HG03097 (cell line): ENCODE results near the gene MYCL.
A peak's percentile ranks its signal among the peaks of the same experiment; 100 is the strongest.

Source experiments
- ATAC-seq: cut with Tn5 transposase; IDR thresholded peaks from one replicate; pipeline ENCODE4 v1.9.1; 2021; ENCODE audit not compliant: unreplicated experiment, low FRiP score

MYCL gene, protein sequence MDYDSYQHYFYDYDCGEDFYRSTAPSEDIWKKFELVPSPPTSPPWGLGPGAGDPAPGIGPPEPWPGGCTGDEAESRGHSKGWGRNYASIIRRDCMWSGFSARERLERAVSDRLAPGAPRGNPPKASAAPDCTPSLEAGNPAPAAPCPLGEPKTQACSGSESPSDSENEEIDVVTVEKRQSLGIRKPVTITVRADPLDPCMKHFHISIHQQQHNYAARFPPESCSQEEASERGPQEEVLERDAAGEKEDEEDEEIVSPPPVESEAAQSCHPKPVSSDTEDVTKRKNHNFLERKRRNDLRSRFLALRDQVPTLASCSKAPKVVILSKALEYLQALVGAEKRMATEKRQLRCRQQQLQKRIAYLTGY

DNA sequence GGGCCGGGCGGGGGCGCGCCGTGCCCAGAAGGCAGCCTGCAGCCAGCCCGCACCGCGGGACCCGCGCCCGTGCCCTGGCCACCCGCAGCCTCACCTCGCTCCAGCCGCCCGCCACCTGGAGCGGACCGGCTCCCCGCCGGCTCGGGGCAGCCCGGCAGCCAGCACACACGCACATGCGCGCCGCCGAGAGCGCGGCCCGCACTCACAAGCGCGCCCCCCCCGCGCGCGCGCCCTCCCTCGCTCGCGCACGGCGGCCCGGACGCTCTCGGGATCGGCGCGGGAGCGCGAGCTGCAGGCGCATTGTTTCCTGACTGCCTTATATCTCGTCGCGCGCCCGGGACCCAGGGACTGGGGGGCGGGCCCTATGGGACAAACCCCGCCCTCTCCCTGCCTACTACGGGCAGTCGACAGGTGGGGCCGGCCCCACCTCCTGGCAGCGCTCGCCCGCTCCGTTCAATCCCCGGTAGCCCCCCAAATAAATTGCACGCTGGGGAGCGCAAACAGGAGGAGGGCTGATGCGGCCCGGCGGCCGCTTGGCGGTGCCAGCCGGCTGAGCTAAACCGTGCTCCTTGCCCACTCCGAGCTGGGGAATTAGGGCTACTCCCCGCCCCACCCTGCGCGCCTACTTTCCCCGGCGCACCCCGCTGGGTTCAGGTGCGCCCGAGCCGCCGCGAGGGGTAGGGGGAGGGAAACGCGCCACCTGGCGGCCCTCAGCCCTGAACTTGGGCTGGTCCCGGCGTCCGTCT lies at the start of gene MYCL:
Gene MYCL (minus strand): TSS at position 204 of the 746 bp plus-strand sequence. CDS start 483 bp downstream, outside the sequence.
- ATAC-seq: peak; percentile 64

DNA sequence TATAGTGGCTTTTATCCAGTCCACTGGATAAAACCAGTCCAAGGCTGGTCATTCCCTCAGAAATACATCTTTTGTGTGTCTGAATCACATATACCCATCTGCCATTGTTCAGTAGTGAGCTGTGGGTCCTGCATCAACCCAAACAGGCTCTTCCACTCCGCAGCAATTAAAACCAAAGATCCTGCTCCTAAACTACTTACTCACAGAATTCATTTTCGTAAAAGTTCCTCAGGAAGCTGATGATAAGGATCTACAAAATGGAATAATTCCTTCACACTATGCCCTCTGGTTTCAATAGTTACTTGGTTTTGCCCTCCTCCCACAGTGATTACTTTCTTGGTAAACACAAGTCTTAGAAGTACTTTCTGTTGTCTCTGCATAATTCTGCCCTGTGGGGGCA lies 48.2 kb upstream of the MYCL start:
- ATAC-seq: no peak

GRCh38 chr1:39947260-39947659 lies 45.5 kb upstream of the MYCL start:
- no peak for ATAC-seq

GRCh38 chr1:39946216-39946615 lies 44.5 kb upstream of the MYCL start:
- ATAC-seq: no peak

- ATAC-seq: no peak
Measured at GRCh38 chr1:39944410-39945112, 42.8 kb upstream of the MYCL start.

DNA sequence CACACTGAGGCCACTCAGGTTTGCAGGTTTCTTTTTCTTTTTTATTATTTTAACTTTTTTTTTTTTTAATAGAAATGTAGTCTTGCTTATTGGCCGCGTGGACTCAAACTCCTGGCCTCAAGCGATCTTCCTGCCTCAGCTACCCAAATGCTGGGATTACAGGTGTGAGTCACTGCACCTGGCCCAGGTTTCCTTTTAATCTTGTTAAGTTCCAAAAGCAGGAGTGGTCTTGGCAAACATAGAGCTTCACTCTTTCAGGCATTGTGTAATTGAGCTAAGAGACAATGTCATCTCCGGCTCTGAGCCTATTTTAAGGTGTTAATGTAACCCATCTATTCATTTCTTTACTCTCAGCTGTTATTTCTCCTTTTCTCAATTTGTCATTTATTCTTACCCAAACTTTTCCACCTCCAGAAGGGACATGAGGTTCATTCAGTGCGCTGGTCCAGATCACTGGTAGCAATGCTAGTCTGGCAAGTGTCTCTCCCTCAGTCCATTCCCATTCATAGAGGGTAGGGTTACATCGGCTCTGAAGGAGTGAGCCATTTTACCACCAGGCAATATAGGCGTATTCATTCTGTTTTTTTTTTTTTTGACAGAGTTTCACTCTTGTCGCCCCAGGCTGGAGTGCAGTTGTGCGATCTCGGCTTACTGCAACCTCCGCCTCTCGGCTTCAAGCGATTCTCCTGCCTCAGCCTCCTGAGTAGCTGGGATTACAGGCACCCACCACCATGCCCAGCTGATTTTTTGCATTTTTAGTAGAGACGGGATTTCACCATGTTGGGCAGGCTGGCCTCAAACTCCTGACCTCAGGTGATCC lies 42.0 kb upstream of the MYCL start:
- ATAC-seq: no peak

DNA sequence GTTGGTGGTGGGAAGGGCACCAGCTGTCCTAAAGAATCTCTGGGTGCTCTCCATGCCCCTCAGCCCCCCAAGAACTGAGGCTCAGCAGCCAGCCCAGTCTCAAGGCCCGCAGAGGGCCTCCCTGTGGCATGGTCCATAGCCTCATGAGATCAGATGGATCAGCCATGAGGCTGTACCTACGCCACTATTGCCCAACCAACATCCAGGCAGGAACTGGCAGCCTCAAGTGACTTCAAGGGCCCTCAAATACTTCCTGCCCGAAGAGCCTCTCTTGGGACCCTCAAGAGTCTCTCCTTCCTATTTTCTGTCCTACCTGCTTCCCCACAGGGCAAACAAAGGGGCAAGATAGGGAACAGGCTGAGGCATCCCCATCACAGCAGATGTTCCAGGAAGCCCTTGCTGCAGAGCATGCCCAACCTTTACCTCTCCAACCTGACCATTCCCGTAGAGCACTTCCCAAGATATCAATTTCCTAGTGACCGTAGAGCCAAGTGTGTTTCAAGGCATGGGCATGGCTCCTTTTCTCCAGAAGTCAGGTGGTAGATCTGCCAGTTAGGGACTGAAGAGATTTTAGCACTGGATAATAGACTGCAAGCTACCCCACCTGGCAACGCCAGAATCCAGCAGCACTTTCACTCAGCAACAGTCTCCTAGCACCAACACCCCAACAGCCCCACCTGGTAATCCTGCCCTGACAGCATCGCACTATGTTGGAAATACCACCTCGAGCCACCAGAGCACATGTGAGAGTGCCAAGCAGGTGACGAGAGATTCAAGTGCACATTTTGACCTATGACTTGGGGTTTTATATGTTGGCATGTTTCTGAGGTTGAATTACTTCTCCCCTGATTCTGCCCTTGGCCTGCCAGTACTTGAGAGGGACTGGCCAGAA lies 39.5 kb upstream of the MYCL start:
- no peak for ATAC-seq

DNA sequence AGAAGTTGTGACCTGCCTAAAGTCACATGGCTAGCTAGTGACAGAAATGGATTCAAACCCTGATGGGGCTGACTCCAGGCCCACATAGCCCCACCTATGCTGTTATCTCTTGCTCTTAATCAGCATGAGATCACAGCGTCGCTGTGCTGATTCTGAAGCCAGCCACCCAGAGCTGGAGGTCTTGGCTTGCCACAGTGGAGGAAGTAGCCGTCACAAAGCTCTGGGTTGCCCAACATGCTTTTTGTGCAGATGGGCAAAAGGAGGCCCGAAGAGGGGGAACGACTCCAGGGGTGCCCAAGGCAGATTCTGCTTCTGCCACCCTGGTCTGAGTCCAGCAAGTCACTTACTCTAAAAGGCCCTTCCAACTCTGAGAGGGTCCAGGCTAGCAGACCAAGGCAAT lies 38.5 kb upstream of the MYCL start:
- no peak for ATAC-seq

- ATAC-seq: no peak
Measured at GRCh38 chr1:39938856-39939255, 37.1 kb upstream of the MYCL start.

DNA sequence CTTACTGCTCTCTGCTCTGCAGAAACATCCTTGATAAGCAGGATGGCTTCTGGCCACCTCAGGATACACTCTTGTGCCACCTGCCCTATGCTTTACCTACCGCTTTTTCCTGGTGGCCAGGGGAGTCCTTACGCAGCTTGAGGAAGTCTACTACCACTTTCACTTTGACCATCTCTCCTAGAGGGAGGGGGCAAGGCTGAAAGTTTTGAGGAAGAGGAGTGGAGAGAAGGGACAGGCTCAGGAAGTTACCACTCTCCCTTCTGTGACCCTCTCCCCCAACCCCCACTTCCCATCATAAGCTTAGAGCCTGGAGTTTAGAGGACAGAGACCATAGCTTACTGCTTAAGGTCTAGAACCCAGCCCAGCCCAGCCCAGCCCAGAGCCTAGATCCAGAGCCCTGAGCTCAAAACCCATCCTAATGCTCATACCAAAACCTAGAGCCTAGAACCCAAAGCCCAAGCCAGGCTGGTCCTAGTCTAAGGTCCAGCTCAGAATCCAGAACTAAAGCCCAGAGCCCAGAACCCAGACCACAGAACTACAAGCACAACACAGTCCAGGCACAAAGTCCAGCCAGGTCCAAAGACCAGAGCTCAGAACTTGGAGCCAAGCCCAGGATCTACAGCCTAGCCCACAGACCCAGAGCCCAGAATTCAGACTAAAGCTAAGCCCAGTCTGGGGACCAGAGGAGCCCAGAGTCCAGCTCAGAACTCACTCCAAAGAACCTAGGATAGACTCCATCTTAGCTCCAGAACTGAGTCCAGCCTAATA lies 35.2 kb upstream of the MYCL start:
- ATAC-seq: no peak

DNA sequence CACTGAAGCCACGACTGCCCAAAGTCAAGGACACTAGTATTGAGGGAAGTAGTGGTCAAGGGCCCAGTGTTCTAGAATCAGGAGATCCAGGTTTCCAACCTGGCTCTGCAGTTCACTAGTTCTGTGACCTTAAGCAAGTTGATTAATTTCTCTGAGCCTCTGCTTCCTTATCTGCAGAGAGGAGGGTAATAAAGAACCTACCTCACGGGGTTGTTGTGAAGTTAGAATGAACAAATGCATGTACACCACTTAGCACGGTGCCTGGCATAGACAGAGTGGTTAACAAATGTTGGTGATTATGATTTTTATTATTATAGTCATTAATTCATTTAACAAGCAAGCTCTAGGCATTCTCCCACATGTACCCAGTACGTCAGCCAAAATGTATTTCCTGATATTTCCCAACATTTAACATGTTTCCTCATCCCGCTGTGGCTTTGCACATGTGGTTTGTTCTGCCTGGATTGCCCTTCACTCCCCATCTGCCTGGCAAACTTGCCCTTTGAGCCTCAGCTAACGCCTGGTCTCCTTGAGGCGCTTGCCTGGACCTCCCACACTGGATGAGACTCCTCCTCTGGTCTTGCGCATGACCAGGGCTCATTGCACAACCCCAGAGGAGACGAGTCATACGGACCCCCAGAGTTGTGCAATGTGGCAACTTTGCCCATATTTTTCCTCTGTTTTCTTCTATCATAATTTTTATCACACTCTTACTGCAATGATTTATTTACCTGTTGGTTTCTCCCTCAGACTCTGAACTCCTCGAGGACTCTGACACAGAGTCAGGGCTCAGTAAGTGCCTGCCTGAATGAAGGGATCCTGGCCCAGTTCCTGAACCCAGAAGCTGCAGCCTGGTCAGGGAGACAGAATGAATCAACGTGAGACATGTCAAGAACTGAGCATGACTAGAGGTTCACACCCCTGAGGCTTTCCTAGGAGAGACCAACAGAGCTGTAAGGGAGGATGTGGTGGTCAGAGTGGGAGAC lies 32.5 kb upstream of the MYCL start:
- ATAC-seq: no peak

DNA sequence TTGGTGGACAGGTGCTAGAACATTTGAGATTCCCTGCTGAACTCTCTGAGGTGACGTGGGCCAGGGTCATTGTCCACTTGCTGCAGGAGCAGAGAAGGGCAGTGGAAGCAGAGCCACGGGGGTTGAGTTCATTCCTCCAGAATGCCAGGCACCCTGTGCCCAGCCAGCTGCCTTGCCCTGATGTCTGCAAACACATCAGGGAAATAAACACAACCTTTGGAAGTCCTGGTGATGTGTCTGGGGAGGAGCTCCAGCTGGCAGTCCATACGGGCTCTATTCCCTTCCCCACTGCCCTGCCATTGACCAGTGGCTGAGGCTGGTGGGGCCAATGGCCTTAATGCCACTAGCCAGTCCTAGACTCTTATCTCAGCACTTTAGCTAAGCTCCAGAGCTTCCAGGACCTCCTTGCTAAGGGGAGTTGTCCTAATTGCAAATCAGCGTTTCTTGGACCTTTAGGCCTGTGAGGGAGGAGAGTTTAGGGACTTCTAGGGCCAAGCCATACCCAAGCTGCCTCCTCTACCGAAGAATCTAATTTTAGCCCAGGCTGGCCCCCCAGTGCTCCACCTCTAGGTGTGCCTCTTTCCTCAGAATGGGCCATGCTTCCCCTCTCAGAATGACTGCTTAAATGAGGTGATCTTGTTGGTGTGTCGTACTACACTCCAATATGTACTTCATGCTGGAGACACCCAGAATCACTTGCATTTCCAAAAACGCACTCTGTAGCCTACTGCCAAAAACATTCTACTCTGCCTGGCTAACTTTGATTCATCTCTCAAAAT lies 27.3 kb upstream of the MYCL start:
- ATAC-seq: no peak

- no peak for ATAC-seq
Measured at GRCh38 chr1:39927538-39927937, 25.8 kb upstream of the MYCL start.

GRCh38 chr1:39926820-39927219 lies 25.1 kb upstream of the MYCL start:
- no peak for ATAC-seq

- no peak for ATAC-seq
Measured at GRCh38 chr1:39926343-39926793, 24.7 kb upstream of the MYCL start.

GRCh38 chr1:39925721-39926342 lies 24.1 kb upstream of the MYCL start:
- no peak for ATAC-seq
